ENCODE measurements around the gene BCR.

- no peak for TF ChIP-seq SMC3 (IDR thresholded peaks at IDR 0.05; ENCODE audit: low read length)
- TF ChIP-seq ZNF143 (CRISPR knock-in tag; IDR thresholded peaks at IDR 0.05): no peak
- no peak for TF ChIP-seq KDM1A (CRISPR knock-in tag; IDR thresholded peaks at IDR 0.05)
- TF ChIP-seq ZNF484 (CRISPR knock-in tag; IDR thresholded peaks at IDR 0.05; ENCODE audit: borderline replicate concordance, low read depth): no peak
- no peak for TF ChIP-seq MTERF4 (CRISPR knock-in tag; IDR thresholded peaks at IDR 0.05)
- TF ChIP-seq EZH2 (conservative IDR thresholded peaks at IDR 0.05; ENCODE audit: low read depth, low read length): no peak
- no peak for TF ChIP-seq TCF12 (IDR thresholded peaks at IDR 0.05)
- no peak for TF ChIP-seq TCF12 (CRISPR knock-in tag; IDR thresholded peaks at IDR 0.05)
- TF ChIP-seq CTCF (CRISPR knock-in tag; IDR thresholded peaks at IDR 0.05): no peak
These were observed 144.9 kb downstream of the BCR start for GRCh38 chr22:23325183-23325582.
